Keratinocyte (primary cell): Measurements from ENCODE around the gene COL13A1. TPM values are rescaled to one million over a fixed set of nuclear protein-coding genes. Genes with fewer than 3 reads are reported as not detected.

Experiments used
- DNase-seq: peaks from one replicate; pipeline ENCODE4 v3.0.0-alpha.2; 2011; ENCODE audit warnings: low read depth, missing footprints, low spot score
- FAIRE-seq: peaks from 2 replicates; lab custom pipeline; 2011; peaks lifted over from hg19 to GRCh38; lab: Jason Lieb, UNC
- H2AFZ ChIP-seq: 2 replicates; pipeline ENCODE4 v1.6.0; 2012; ENCODE audit warnings: low read length, control low read depth, inconsistent platforms; ENCODE audit not compliant: control insufficient read depth
- H3K27ac ChIP-seq: 2 replicates; pipeline ENCODE4 v1.5.1; 2011; ENCODE audit warnings: low read length; ENCODE audit not compliant: control insufficient read depth, insufficient read depth
- H3K27me3 ChIP-seq: 3 replicates; pipeline ENCODE4 v1.6.0; 2011; ENCODE audit warnings: low read length; ENCODE audit not compliant: control insufficient read depth, insufficient read depth; ENCODE audit errors: extremely low read depth
- H3K36me3 ChIP-seq, 2 experiments: 2 replicates in 1 of 2; 3 replicates in 1 of 2; pipeline ENCODE4 v1.5.1; 2011; ENCODE audit warnings: low read length in 2 of 2, mild to moderate bottlenecking in 1 of 2; ENCODE audit not compliant: control insufficient read depth in 2 of 2, insufficient read depth in 2 of 2; ENCODE audit errors: extremely low read depth in 1 of 2
- H3K4me1 ChIP-seq: 3 replicates; pipeline ENCODE4 v1.5.1; 2011; ENCODE audit warnings: low read length; ENCODE audit not compliant: control insufficient read depth, insufficient read depth; ENCODE audit errors: extremely low read depth
- H3K4me2 ChIP-seq: 3 replicates; pipeline ENCODE4 v1.6.0; 2011; ENCODE audit warnings: low read depth, low read length; ENCODE audit not compliant: control insufficient read depth, insufficient read depth; ENCODE audit errors: extremely low read depth
- H3K4me3 ChIP-seq, 3 experiments: fragments of 200-600 bp in 1 of 3; sonication (generic) in 1 of 3; 2 replicates in 2 of 3; 3 replicates in 1 of 3; pipeline ENCODE4 v1.5.1; 2011 to 2016; ENCODE audit warnings: low read length in 3 of 3, mild to moderate bottlenecking in 3 of 3, control low read depth in 2 of 3, inconsistent platforms in 1 of 3, low read depth in 1 of 3, mixed read lengths in 1 of 3, mixed run types in 1 of 3, moderate library complexity in 1 of 3; ENCODE audit not compliant: control insufficient read depth in 2 of 3, insufficient read depth in 2 of 3; ENCODE audit errors: extremely low read depth in 1 of 3
- H3K79me2 ChIP-seq: 2 replicates; pipeline ENCODE4 v1.6.0; 2012; ENCODE audit warnings: low read length; ENCODE audit not compliant: control insufficient read depth, insufficient read depth
- H3K9ac ChIP-seq: 3 replicates; pipeline ENCODE4 v1.6.0; 2011; ENCODE audit warnings: low read length; ENCODE audit not compliant: control insufficient read depth, insufficient read depth; ENCODE audit errors: extremely low read depth
- H3K9me1 ChIP-seq: 3 replicates; pipeline ENCODE4 v1.6.0; 2011; ENCODE audit warnings: low read length; ENCODE audit not compliant: control insufficient read depth, insufficient read depth; ENCODE audit errors: extremely low read depth
- H3K9me3 ChIP-seq: 2 replicates; pipeline ENCODE4 v1.5.1; 2012; ENCODE audit warnings: low read depth, low read length; ENCODE audit not compliant: control insufficient read depth
- H4K20me1 ChIP-seq: 3 replicates; pipeline ENCODE4 v1.6.0; 2011; ENCODE audit warnings: low read length; ENCODE audit not compliant: control insufficient read depth, insufficient read depth; ENCODE audit errors: extremely low read depth
- EZH2 ChIP-seq: IDR thresholded peaks from one replicate; pipeline ENCODE4 v1.6.1; 2012; ENCODE audit warnings: inconsistent platforms, mild to moderate bottlenecking, low read length, moderate library complexity
- dilution Hi-C: fragments of 300-500 bp; cut with MboI; formaldehyde crosslinking; loops from one replicate; pipeline ENCODE4 v1.7.0; 2020; ENCODE audit warnings: low sequenced_read_pairs; ENCODE audit not compliant: extremely low pct_ligation_motif_present
- polyA plus RNA-seq, 5 experiments: library from polyadenylated mRNA; depleted of rRNA in 3 of 5; stranded (reverse) in 3 of 5; stranded (forward) in 1 of 5; unstranded in 1 of 5; fragments of >200 nt; gene quantifications; 1 replicate in 1 of 5; 2 replicates in 3 of 5; 3 replicates in 1 of 5; pipeline versions ENCODE4 v1.2.1 to v1.2.3, GENCODE V29; 2011 to 2012; ENCODE audit warnings: missing spikeins in 2 of 5, low read depth in 1 of 5, low replicate concordance in 1 of 5
- TF ChIP-seq, protein P1 (sequence below), 3 experiments: IDR thresholded peaks in 1 of 3; conservative IDR thresholded peaks in 1 of 3; optimal IDR thresholded peaks in 1 of 3; 2 replicates in 2 of 3; 3 replicates in 1 of 3; pipeline versions ENCODE3 to v1.5.1; 2011; ENCODE audit warnings: low read length in 3 of 3, mild to moderate bottlenecking in 3 of 3, moderate library complexity in 2 of 3, control low read depth in 1 of 3, inconsistent platforms in 1 of 3; ENCODE audit not compliant: insufficient read depth in 2 of 3; ENCODE audit errors: extremely low read depth in 1 of 3

COL13A1 gene
- polyA plus RNA-seq, 1 donor (not counting 4 experiments of a cell fraction or from before 2014, with no cell fraction given): 1.5 TPM

GRCh38 chr10:69979174-69979573 lies 177.5 kb downstream of the COL13A1 start:
- Histone ChIP-seq H3K4me3 (no peak overlapping the region), H3K4me1 (peaks cover 6% of the 10 kb centered on the region), H4K20me1 (no peaks in the 10 kb centered on the region), H2AFZ (no peak overlapping the region), H3K27ac (no peak overlapping the region), H3K27me3 (peaks cover 10% of the 10 kb centered on the region), H3K9me3 (no peaks in the 10 kb centered on the region), H3K9me1 (no peaks in the 10 kb centered on the region), H3K36me3 (no peaks in the 10 kb centered on the region), H3K9ac (no peak overlapping the region), H3K4me2 (no peak overlapping the region), H3K79me2 (no peaks in the 10 kb centered on the region)
- FAIRE-seq: no peak
- no peak for DNase-seq
- TF ChIP-seq, protein P1, sequence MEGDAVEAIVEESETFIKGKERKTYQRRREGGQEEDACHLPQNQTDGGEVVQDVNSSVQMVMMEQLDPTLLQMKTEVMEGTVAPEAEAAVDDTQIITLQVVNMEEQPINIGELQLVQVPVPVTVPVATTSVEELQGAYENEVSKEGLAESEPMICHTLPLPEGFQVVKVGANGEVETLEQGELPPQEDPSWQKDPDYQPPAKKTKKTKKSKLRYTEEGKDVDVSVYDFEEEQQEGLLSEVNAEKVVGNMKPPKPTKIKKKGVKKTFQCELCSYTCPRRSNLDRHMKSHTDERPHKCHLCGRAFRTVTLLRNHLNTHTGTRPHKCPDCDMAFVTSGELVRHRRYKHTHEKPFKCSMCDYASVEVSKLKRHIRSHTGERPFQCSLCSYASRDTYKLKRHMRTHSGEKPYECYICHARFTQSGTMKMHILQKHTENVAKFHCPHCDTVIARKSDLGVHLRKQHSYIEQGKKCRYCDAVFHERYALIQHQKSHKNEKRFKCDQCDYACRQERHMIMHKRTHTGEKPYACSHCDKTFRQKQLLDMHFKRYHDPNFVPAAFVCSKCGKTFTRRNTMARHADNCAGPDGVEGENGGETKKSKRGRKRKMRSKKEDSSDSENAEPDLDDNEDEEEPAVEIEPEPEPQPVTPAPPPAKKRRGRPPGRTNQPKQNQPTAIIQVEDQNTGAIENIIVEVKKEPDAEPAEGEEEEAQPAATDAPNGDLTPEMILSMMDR (optimal IDR thresholded peaks at IDR 0.05 in 1 of 3, IDR thresholded peaks at IDR 0.05 in 1 of 3, conservative IDR thresholded peaks at IDR 0.05 in 1 of 3; ENCODE audit: extremely low read depth in 1 of 3, insufficient read depth in 2 of 3, low read length in 3 of 3): no peak
- no peak for TF ChIP-seq EZH2
- dilution Hi-C loops: no loop called here

- H3K4me2 ChIP-seq: no peak overlapping the region
- no peaks in the 10 kb centered on the region for H3K9me1 ChIP-seq
- H3K4me1 ChIP-seq: peaks cover 6% of the 10 kb centered on the region
- peaks cover 10% of the 10 kb centered on the region for H3K27me3 ChIP-seq
- FAIRE-seq: no peak
- dilution Hi-C loops: no loop called here
- H2AFZ ChIP-seq: no peak overlapping the region
- no peak overlapping the region for H3K9ac ChIP-seq
- H3K79me2 ChIP-seq: no peaks in the 10 kb centered on the region
- H3K27ac ChIP-seq: no peak overlapping the region
- no peaks in the 10 kb centered on the region for H3K36me3 ChIP-seq
- no peak for TF ChIP-seq EZH2
- TF ChIP-seq, protein P1 (optimal IDR thresholded peaks at IDR 0.05 in 1 of 3, IDR thresholded peaks at IDR 0.05 in 1 of 3, conservative IDR thresholded peaks at IDR 0.05 in 1 of 3; ENCODE audit: extremely low read depth in 1 of 3, insufficient read depth in 2 of 3, low read length in 3 of 3): no peak
- no peaks in the 10 kb centered on the region for H4K20me1 ChIP-seq
- DNase-seq: no peak
- no peaks in the 10 kb centered on the region for H3K9me3 ChIP-seq
- no peak overlapping the region for H3K4me3 ChIP-seq
These were observed 179.0 kb downstream of the COL13A1 start for GRCh38 chr10:69980672-69981071.
